HG02943 (cell line): ENCODE results near the gene ABCC3.

Experiments used
- ATAC-seq: cut with Tn5 transposase; IDR thresholded peaks from one replicate; pipeline ENCODE4 v1.9.1; 2021; ENCODE audit warnings: mild to moderate bottlenecking, low read depth, moderate library complexity; ENCODE audit not compliant: unreplicated experiment

The ABCC3 gene, protein sequence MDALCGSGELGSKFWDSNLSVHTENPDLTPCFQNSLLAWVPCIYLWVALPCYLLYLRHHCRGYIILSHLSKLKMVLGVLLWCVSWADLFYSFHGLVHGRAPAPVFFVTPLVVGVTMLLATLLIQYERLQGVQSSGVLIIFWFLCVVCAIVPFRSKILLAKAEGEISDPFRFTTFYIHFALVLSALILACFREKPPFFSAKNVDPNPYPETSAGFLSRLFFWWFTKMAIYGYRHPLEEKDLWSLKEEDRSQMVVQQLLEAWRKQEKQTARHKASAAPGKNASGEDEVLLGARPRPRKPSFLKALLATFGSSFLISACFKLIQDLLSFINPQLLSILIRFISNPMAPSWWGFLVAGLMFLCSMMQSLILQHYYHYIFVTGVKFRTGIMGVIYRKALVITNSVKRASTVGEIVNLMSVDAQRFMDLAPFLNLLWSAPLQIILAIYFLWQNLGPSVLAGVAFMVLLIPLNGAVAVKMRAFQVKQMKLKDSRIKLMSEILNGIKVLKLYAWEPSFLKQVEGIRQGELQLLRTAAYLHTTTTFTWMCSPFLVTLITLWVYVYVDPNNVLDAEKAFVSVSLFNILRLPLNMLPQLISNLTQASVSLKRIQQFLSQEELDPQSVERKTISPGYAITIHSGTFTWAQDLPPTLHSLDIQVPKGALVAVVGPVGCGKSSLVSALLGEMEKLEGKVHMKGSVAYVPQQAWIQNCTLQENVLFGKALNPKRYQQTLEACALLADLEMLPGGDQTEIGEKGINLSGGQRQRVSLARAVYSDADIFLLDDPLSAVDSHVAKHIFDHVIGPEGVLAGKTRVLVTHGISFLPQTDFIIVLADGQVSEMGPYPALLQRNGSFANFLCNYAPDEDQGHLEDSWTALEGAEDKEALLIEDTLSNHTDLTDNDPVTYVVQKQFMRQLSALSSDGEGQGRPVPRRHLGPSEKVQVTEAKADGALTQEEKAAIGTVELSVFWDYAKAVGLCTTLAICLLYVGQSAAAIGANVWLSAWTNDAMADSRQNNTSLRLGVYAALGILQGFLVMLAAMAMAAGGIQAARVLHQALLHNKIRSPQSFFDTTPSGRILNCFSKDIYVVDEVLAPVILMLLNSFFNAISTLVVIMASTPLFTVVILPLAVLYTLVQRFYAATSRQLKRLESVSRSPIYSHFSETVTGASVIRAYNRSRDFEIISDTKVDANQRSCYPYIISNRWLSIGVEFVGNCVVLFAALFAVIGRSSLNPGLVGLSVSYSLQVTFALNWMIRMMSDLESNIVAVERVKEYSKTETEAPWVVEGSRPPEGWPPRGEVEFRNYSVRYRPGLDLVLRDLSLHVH (N-terminal part only)

DNA sequence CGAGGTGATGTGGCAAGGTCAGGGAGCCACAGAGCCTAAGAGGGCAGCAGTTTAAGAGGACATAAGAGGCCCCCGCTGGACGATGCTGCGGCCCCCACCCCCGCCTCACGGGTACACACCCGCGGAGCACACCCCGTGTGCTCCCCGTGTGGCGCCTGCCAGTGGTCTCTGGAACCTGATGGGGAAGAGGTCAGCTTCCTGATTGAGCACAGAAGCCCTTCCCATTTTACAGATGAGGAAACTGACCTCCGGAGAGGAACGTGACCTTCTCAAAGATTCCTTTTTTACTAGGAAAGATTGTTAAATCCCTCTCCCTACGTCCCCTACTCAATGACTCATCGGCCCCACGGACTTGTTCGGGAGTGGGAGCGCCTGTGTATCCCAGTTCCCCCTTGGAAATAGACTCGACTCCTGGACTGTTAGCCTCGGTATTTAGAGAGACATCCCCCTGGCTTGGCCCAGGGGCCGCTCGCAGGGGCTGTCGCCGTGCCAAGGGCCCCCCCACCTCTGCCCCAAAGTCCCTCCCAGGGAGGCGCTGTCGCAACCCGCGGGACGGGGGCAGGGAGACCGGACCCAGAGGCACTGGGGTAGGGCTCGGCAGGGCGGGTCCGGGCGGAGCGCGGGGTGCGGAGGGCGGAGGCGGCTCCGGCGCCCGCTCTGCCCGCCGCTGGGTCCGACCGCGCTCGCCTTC lies at the start of gene ABCC3:
Gene ABCC3 (plus strand): TSS at position 658 of the 691 bp plus-strand sequence. CDS start 56 bp downstream, outside the sequence.
- ATAC-seq, result no peak

DNA sequence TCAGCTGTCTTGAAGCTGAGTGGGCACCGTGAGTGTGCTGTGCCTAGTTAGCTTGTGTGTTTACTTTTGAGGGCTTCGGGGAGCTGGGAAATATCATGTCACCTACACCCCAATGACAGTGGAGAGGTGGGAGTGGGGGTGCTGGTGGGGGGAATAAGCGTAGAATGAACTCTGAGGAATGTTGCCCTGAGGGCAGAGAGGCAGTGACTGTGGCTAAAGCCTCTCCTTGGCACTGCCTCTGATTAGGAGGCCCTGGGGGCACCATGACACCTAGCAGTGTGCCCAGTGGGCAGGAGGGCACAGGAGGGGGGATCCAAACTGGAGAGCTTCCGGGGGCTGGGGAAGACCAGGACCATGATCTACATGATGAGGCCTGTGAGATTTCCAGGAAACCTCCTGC lies 49.3 kb upstream of the ABCC3 start:
- no peak for ATAC-seq

DNA sequence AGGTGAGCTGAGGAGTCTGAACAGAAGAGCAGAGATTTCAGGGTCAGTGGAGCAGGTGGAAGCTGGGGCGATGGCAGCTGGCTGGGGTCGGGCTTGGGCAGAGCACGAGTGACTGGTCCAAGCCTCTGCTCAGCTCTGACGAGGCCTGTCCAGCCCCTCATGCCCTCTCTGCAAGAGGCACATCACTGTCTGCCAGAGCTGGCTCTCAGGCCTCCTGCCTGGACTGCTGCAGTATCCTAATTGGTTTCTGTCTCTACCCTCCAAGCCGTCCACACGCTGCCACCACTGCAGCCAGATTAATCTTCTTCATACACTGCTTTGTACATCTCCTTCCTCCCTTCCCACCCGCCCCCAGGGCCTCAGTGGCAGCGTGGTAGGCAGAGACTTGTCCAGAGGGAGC lies 48.8 kb upstream of the ABCC3 start:
- no peak for ATAC-seq

DNA sequence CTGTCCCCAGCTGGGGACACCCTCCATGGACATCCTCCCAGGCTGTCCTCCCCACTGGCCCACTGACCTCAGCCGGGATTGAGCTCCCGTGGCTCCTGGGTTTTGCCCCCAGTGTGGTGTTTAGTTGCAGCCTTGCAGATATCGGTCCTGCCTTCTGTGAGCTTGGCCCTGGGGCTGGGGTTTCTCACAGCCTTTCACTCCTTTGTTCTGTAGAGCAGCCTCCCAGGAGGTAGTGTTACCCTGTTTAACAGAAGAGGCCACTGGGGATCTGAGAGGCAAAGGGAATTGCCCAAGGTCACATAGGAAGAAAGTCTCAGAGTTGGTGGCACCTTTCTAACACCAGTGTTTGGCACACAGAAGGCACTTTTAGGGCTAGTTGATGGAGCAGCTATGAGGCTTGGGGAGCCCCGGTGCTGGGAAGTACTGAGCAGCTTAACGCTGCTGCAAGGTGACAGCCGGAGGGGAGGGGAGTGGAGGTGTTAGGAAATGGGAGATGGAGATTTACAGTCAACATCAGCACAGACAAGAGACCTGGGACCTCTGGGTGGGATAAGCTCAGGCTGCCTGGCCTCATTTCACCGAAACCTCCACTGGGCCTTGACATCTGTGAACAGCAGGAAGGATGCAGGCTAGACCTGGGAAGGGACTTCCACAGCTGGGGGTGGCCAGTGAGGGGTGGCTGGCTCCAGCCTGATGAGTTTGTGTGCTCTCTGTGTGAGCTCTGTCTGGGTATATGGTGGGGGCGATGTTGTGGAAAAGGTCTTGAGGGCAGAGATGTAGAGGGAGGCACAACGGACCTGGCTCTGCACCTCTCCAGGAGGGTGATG lies 48.0 kb upstream of the ABCC3 start:
- no peak for ATAC-seq

DNA sequence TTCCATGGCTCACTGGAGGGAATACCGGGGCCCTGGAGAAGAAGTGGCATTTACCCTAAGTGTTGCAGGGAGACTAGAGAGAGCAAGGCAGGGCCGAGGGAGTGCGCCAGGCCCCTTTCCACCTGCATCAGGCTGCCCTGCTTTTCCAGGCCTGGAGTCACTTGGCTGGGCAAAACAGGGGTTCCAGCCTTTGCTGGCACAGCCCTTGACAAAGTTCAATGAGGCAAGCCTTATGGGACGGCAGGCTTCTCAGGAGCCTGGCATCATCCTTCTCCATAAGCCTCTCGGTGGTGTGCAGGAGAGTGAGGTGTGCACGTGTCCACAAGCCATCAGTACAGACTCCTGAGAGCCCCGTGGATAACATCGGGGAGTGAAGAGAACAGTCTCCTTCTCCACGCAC lies 47.1 kb upstream of the ABCC3 start:
- no peak for ATAC-seq

DNA sequence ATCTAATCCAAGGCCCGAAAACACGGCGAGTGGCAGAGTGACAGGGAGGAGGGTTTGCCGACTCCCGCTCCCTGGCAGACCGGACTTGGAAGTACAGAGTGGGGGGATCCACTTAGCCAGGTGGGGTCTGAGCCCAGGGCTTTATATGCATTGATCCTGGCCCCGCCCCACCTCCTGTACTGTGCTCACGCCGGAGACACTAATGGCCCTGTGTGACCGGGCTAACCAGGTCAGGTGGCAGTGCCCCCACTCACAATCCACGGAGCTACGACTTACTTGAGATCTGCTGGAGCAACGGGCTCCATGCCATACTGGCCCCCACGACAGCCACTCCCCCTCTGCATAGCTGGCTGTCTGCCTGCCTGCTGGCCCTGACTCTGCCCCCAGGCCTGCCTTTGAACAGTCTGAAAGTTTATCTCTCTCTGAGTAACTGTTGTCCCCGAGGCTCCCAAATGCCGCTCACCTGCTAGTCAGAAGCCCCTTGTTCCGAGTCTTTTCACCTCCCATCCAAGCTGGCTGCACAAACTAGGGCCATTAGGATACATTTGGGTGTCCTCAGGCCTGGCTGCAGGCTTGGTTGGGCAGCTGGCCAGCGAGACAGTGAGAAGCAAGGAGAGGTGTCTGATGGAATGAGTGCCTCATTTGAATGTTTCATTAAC lies 46.2 kb upstream of the ABCC3 start:
- ATAC-seq, result no peak

DNA sequence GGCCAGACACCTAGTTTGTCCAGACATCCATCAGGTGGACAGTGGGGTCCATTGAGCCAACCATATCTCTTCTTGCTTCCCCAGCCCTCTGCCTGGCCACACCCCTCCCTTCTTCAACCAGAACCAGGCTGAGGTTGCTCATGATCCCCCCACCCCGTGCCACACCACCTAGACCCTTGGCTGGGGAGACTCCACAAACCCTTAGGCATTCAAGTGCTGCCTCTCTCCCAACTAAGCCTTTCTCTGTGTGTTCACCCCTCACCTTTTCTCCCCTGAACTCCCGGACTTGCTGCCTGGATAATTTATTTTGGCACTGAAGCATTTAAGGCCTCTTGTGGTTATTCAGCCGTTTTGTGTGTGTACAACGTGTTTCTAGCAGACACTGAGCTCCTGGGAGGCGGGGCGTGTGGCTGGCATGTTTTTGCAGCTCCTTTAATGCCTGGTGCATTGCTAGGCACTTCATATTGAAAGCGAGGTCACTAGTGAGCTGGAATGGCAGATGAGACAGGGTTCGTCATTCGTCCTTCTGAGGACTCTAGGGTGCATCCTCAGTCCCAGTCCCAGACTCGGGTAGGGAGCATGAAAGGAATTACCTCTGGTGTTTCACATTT lies 45.5 kb upstream of the ABCC3 start:
- ATAC-seq, result no peak

DNA sequence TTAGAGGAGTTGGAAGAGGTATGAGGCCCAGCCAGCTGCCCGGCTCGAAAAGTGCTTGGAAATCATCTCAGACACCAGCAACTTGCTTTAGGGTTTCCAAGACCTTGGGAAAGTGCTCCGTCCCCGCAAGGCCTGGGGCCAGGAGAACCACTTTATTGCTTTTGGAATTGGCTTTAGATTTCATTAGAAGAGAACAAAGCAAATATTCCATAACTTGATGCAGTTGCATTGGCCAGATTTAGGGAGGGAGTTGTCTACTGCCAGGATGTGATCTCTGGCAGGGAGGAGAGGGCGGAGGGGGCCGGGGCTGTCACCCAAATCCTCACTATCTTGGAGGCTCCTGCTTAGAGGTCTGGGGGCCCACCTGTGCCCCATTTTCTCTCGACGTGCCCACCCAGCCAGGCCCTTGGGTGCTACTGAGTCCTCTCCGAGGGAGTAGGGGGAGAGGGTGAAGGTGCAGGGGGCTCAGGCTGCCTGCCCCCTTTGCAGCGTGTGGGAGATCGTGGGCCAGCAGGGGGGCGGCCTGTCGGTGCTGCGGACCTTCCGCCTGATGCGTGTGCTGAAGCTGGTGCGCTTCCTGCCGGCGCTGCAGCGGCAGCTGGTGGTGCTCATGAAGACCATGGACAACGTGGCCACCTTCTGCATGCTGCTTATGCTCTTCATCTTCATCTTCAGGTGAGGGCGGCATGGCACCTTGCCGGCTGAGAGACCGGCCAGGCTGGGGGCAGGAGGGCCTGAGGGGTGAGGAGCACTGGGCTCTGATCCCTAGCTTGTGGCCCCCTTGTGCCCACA lies 43.5 kb upstream of the ABCC3 start:
- ATAC-seq, result no peak

DNA sequence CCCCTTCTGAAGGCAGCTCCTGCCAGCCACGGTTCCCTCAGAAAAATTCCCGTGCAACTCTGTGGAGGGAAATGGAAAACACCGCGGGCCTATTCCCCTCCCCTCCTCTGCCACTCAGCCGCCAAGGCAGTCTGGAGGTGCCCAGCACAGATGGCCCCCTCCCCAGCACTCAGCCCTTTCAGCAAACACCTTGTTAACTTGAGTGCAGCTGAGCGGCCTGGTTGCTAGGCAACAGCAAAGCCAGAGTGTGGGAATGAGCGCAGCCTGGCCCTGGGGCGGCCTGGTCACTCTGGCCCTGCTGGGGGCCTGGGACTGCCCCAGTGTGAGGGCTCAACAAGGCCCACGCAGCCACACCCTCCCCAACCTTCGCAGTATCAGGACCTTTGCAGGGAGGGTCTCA lies 41.4 kb upstream of the ABCC3 start:
- no peak for ATAC-seq

DNA sequence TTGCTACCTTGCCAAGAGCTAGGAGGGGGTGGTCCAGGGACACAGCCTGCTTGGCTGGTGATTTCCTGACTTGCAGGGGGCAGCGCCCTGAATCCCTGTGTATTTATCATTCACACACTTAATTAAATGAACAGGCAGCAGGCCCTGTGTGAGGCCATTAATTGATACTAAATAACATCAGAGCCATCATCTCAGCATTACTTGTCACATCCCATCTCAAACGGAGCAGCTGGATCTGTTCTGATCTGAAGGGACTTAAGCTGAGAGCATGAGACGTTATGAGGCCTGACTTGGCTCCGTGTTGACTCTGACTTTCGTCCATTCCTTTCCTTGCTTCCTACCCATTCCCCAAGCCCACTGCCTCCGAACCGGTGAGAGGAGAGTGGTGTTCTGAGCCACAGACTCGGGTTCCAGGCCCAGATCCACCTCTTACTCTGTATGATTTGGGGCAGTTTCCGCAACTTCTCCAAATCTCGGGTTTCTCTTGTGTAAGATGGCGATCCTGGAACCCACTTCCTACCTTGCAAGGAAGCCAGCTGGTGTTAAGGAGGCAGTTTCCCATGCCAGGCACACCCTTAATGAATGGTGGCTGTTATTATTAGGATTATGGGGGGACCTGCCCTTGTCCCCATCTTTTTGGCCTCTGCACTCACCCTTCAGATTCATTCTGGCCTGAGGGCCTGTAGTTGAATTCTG lies 40.4 kb upstream of the ABCC3 start:
- ATAC-seq, result no peak

DNA sequence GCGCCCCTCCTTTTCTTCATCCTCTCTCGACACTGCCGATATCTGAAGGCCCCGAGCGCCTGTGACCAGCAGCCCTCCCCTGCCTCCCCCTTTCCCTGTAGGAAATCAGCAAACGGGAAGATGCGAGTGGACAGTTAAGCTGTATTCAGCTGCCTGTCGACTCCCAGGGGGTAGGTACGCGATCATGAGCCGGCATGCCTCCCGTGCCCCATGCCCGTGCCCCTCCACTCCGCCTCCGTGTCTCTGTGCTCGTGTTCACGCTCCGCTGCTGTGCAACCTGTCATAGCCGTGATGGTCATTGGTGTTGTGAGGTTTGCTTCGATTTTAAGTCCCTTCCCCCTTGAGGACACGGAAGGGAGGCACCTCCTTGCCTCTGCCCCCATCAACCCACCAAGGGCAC lies 39.8 kb upstream of the ABCC3 start:
- no peak for ATAC-seq

DNA sequence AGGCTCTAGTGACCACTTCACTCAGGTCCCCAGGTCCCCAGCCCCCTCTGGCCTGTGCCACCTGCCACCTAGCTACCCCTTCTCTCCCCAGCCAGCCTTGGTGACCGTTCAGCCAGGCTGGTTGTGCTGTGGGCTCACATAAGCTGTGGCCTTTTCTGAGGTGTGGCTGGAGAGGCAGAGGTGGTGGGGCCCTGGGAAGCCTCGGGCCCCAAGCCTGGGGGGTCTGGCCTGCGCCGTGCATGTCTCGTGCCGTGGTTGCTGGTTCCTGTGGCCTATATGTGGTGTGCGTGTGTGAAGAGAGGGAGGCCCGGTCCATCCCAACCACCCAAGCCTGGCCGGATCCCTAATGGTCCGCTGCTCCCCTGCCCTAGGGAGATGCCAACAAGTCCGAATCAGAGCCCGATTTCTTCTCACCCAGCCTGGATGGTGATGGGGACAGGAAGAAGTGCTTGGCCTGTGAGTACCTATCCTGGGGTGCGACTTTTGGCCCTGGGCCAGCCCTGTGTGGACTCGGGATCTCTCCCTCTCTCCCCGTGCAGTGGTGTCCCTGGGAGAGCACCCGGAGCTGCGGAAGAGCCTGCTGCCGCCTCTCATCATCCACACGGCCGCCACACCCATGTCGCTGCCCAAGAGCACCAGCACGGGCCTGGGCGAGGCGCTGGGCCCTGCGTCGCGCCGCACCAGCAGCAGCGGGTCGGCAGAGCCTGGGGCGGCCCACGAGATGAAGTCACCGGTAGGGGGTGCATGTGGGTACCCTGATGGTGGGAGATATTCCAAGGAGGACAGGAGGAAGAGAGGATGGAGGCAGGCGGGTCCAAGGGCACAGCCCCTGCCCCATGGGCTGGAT lies 38.3 kb upstream of the ABCC3 start:
- ATAC-seq, result no peak

DNA sequence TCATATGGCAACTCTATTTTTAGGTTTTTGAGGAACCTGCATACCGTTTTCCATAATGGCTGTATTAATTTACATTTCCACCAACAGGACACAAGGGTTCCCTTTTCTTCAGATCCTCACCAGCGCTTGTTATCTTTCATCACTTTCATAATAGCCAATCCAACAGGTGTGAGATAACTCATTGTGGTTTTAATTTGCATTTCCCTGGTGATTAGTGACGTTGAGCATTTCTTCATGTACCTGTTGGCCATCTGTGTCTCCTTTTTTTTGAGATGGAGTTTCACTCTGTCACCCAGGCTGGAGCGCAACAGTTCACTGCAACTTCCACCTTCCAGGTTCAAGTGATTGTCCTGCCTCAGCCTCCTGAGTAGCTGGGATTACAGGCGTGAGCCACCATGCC lies 36.2 kb upstream of the ABCC3 start:
- no peak for ATAC-seq

DNA sequence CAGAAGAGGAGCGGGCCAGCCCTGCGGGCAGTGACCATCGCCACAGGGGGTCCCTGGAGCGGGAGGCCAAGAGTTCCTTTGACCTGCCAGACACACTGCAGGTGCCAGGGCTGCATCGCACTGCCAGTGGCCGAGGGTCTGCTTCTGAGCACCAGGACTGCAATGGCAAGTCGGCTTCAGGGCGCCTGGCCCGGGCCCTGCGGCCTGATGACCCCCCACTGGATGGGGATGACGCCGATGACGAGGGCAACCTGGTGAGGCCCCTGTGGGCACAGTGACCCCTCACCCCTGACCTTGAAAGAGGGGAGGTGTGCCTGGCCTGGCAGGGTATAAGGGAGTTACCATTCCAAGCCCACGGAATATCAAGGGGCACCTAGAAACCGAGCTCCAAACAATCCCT lies 35.1 kb upstream of the ABCC3 start:
- ATAC-seq, result no peak

DNA sequence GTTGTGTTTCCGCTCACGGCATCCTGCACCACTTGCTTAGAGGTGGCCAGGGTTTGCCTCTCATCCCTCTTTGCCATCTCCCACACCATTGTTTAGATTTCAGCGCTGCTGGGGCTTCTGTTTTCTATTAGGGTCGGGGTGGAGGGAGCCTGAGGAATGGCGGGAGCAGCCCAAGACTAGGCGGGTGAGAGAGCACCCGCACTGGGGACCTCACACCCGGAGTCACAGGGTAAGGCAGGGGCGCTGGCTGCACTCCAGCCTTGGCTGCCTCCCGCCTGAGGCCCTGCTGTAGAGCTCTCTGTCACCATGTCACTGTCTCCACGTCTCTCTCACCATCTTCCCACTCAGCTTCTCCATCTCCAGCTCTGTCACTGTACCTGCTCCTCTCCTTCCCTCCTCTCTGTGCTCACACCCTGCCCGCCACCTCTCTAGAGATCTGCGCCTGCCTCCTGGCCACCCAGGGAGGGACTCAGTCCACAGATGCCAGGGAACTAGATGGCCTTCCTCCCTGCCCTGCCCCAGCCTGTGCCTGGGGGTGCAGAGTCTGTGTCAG lies 32.8 kb upstream of the ABCC3 start:
- ATAC-seq, result no peak

DNA sequence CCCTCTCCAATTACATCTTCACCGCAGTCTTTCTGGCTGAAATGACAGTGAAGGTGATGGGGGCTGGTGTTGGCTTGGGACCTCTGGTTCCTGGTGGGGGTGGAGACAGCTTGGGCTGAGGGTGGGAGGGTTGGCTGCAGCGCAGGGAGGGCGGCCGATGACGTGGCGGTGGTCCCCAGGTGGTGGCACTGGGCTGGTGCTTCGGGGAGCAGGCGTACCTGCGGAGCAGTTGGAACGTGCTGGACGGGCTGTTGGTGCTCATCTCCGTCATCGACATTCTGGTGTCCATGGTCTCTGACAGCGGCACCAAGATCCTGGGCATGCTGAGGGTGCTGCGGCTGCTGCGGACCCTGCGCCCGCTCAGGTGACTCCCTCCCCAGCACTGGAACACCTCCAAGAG lies 31.8 kb upstream of the ABCC3 start:
- no peak for ATAC-seq
